Activated T-cell treated with anti-CD3 and anti-CD28 coated beads, Interleukin-2, amount 50 U/mL, for 24 hours (primary cell): ENCODE measurements around the gene HAND1.

ENCODE experiments used
- DNase-seq: peaks from one replicate; pipeline ENCODE4 v3.0.0-alpha.2; 2020
- H3K27ac Mint-ChIP-seq: 2 replicates; pipeline ENCODE4 v1.8.0; 2020; ENCODE audit warnings: mild to moderate bottlenecking, mixed read lengths
- H3K27me3 Mint-ChIP-seq: 2 replicates; pipeline ENCODE4 v1.8.0; 2020; ENCODE audit warnings: mixed read lengths
- H3K36me3 Mint-ChIP-seq: 2 replicates; pipeline ENCODE4 v1.8.0; 2020; ENCODE audit warnings: low read depth, mixed read lengths
- H3K4me1 Mint-ChIP-seq: 2 replicates; pipeline ENCODE4 v1.8.0; 2020; ENCODE audit warnings: low read depth, mixed read lengths
- H3K4me3 Mint-ChIP-seq: 2 replicates; pipeline ENCODE4 v1.8.0; 2020; ENCODE audit warnings: mild to moderate bottlenecking, moderate library complexity, mixed read lengths
- H3K9me3 Mint-ChIP-seq: 2 replicates; pipeline ENCODE4 v1.8.0; 2020; ENCODE audit warnings: mixed read lengths

HAND1 gene

DNA sequence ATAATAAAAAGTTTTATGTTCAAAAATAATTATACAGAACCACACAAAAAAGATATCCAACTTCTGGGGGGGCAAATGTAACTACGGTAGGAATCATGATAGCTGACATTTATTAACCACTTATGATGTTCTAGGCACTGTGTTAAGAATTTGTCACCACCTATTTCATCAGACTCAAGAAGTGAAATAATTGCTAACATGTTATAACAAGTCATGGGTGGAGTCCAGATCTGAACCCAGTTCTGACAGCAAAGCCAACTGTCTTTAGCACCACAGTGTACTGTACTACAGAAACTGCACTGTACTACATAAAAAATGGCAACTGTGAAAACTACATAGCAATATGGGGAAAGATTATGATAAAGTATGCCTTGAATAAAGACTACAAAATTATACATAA, 35.2 kb downstream of the HAND1 start:
- H3K4me3 Mint-ChIP-seq, result no peak overlapping the region
- H3K27me3 Mint-ChIP-seq, result no peaks in the 10 kb centered on the region
- peaks cover 69% of the 10 kb centered on the region for H3K36me3 Mint-ChIP-seq
- H3K9me3 Mint-ChIP-seq, result no peaks in the 10 kb centered on the region
- DNase-seq, result no peak
- no peak overlapping the region for H3K27ac Mint-ChIP-seq
- H3K4me1 Mint-ChIP-seq, result peaks cover 22% of the 10 kb centered on the region

DNA sequence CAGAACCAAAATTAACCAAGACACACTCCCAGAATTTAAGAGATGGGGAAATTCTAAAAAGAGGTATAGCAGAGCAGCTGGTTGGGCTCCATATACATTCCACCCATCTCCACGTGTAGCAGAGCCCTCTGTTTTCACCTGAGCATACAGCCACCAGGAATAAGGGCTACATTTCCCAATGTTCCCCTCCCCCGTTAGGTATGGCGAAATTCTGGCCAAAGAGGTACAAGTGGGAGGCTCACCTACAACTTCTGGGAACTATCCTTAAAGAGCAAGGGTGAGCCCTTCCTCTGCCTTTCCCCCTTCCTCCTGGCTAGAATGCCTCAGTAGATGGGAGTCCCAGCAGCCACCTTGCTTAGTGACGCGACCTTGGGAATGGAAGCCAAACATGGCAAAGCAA, 37.5 kb downstream of the HAND1 start:
- Mint-ChIP-seq H3K4me3 (no peak overlapping the region), H3K27ac (no peak overlapping the region), H3K27me3 (no peaks in the 10 kb centered on the region), H3K9me3 (no peaks in the 10 kb centered on the region), H3K36me3 (peaks cover 82% of the 10 kb centered on the region), H3K4me1 (peaks cover 13% of the 10 kb centered on the region)
- DNase-seq, result no peak

DNA sequence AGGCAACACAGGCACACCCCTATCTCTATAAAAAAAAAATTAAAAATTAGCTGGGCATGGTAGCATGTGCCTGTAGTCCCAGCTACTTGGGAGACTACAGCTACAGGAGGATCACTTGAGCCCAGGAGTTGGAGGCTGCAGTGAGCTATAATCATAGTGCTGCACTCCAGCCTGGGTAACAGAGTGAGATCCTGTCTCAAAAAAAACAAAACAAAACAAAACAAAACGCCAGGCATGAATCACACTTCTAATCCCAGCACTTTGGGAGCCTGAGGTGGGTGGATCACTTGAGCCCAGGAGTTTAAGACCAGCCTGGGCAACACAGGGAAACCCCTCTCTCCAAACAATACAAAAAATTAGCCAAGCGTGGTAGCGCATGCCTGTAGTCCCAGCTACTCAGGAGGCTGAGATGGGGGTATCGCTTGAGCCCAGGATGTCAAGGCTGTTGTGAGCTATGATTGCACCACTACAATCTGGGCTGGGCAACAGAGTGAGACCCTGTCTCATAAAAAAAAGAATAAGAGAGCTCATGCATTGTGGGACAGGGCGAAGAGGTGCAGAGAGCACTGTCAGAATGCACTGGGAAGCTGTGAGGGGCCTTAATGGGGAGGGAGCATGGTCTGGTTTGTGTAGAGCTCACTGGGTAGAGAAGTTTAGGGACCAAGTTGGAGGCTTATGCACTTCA, 40.6 kb downstream of the HAND1 start:
- Mint-ChIP-seq H3K27ac (no peak overlapping the region), H3K36me3 (peaks cover 87% of the 10 kb centered on the region), H3K4me3 (no peak overlapping the region)

DNA sequence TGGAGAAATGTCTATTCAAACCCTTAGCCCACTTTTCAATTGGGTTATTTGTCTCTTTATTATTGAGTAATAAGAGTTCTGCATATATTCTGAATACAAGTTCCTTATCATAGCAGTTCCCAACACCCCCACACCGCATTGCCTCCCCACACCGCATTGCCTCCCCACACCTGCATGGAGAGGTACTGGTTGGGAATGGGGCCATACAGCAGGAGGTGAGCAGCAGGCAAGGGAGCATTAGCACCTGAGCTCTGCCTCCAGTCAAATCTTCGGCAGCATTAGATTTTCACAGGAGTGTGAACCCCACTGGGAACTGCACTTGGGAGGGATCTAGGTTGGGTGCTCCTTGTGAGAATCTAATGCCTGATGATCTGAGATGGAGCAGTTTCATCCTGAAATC, 42.8 kb downstream of the HAND1 start:
- no peak for DNase-seq
- Mint-ChIP-seq H3K36me3 (peaks cover 67% of the 10 kb centered on the region), H3K27ac (no peak overlapping the region), H3K4me3 (no peak overlapping the region), H3K9me3 (no peaks in the 10 kb centered on the region), H3K27me3 (no peaks in the 10 kb centered on the region), H3K4me1 (peaks cover 7% of the 10 kb centered on the region)

More for the DNA sequence above, 40.6 kb downstream of the HAND1 start:
- Mint-ChIP-seq H3K27me3 (no peaks in the 10 kb centered on the region), H3K9me3 (no peaks in the 10 kb centered on the region), H3K4me1 (peaks cover 6% of the 10 kb centered on the region)
- no peak for DNase-seq

GRCh38 chr5:154430961-154431630, 46.9 kb downstream of the HAND1 start:
- Mint-ChIP-seq H3K27ac (no peak overlapping the region), H3K36me3 (peaks cover 38% of the 10 kb centered on the region), H3K27me3 (no peaks in the 10 kb centered on the region), H3K4me1 (peaks cover 9% of the 10 kb centered on the region), H3K9me3 (peaks cover 2% of the 10 kb centered on the region), H3K4me3 (no peak overlapping the region)
- DNase-seq, result no peak

GRCh38 chr5:154430466-154430865, 47.6 kb downstream of the HAND1 start:
- H3K4me1 Mint-ChIP-seq, result peaks cover 9% of the 10 kb centered on the region
- peak overlapping the region; percentile 12 for H3K27ac Mint-ChIP-seq
- peaks cover 2% of the 10 kb centered on the region for H3K9me3 Mint-ChIP-seq
- H3K36me3 Mint-ChIP-seq, result peaks cover 33% of the 10 kb centered on the region
- no peak for DNase-seq
- H3K4me3 Mint-ChIP-seq, result no peak overlapping the region
- H3K27me3 Mint-ChIP-seq, result no peaks in the 10 kb centered on the region

DNA sequence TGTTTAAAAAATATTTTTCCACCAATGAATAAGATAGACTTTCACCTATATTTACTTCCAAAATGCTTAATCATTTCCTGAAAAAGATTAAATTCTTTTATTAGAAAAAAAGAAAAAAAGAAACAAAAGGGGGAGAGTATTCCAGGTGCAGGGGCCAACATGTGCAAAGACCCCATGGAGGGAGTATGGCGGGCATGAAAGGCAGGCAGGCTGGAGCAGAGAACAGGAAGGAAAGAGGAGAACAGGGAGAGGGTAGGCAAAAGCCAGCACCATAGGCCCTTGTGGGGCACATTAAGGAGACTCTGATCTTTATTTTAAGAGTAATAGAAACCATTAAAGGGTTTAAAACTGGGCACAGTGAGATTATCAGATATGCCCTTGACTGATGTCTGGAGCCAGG, 48.7 kb downstream of the HAND1 start:
- no peak for DNase-seq
- H3K4me1 Mint-ChIP-seq, result peaks cover 11% of the 10 kb centered on the region
- peaks cover 2% of the 10 kb centered on the region for H3K9me3 Mint-ChIP-seq
- no peaks in the 10 kb centered on the region for H3K27me3 Mint-ChIP-seq
- no peak overlapping the region for H3K4me3 Mint-ChIP-seq
- H3K36me3 Mint-ChIP-seq, result peaks cover 30% of the 10 kb centered on the region
- H3K27ac Mint-ChIP-seq, result no peak overlapping the region

GRCh38 chr5:154428208-154428607, 49.8 kb downstream of the HAND1 start:
- DNase-seq, result no peak
- Mint-ChIP-seq H3K27ac (no peak overlapping the region), H3K4me1 (peaks cover 12% of the 10 kb centered on the region), H3K9me3 (peaks cover 8% of the 10 kb centered on the region), H3K4me3 (no peak overlapping the region), H3K36me3 (peaks cover 31% of the 10 kb centered on the region), H3K27me3 (no peaks in the 10 kb centered on the region)
